Measurements from ENCODE around the gene AGO4. TPM values are rescaled to one million over a fixed set of nuclear protein-coding genes. Genes with fewer than 3 reads are reported as not detected.
"Not testable (repeated sequence)": the region's sequence is repeated elsewhere in the genome, so short reads cannot be mapped to it uniquely, and the experiment has no call there.

Gene AGO4
- total and polyA plus RNA-seq, 8 donors, result 3.2 to 10.7 (median 6.9) TPM

GRCh38 chr1:35885961-35886558 lies 78.2 kb downstream of the AGO4 start:
- Histone ChIP-seq H3K27me3 (no peaks in the 10 kb centered on the region), H3K9me3 (no peaks in the 10 kb centered on the region), H3K4me1 (peaks cover 6 to 8% (median 7%) of the 10 kb centered on the region in 3 donors), H3K36me3 (peaks cover 0 to 11% (median 3%) of the 10 kb centered on the region in 3 donors), H3K4me3 (no peak overlapping the region), H3K27ac (no peak overlapping the region)
- FAIRE-seq, result no peak
- DNase-seq, result no peak
- ATAC-seq, result no peak
- intact Hi-C loops (cut with DNase I), result no loop called here
- TF ChIP-seq, protein P1, sequence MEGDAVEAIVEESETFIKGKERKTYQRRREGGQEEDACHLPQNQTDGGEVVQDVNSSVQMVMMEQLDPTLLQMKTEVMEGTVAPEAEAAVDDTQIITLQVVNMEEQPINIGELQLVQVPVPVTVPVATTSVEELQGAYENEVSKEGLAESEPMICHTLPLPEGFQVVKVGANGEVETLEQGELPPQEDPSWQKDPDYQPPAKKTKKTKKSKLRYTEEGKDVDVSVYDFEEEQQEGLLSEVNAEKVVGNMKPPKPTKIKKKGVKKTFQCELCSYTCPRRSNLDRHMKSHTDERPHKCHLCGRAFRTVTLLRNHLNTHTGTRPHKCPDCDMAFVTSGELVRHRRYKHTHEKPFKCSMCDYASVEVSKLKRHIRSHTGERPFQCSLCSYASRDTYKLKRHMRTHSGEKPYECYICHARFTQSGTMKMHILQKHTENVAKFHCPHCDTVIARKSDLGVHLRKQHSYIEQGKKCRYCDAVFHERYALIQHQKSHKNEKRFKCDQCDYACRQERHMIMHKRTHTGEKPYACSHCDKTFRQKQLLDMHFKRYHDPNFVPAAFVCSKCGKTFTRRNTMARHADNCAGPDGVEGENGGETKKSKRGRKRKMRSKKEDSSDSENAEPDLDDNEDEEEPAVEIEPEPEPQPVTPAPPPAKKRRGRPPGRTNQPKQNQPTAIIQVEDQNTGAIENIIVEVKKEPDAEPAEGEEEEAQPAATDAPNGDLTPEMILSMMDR (IDR thresholded peaks at IDR 0.05), result no peak
- WGBS, 2 donors, result 64 to 67% methylated on average over 4 of the region's 4 CpGs

DNA sequence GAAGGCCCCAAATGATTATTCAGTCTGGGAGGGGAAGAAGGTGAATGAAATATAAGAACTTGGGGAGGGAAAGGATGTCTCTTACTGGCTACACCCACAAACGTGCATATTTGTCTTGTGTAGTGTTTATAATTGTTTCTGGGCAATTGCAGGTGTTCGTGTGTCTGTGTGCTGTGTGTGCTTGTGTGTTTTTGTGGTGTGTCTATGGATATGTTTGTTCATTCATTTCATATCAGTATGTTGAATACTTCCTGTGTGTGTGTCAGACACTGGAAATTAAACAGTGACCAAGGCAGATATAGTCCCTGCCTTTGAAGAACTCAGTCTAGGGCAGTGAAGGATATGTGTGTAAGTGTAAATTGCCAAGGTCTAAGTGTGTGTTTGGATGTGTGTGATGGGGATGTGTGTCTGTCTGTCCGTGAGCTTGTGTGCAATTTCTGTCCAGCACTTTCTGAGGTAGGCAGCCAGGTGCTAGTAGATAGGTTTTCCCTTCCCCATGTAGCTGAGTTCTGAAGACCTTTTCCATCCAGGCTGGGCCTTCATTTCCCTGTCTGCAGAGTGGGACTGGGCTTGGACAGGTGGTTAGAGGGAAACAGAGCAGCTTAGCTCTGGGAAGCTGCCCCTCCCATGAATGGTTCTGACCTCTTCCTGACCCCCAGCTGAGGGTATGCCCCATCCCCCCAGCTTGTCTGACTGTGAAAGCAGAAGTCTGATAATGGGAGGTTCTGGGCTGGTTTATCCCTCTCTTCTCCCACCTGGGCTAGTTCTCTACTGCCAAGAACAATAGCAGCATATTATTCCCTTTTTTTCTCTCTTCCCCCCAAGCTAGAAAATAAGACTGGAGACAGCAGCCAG lies 79.0 kb downstream of the AGO4 start:
- no peaks in the 10 kb centered on the region for H3K9me3 ChIP-seq
- no peak for DNase-seq
- intact Hi-C loops (cut with DNase I), result no loop called here
- no peak for ATAC-seq
- H3K36me3 ChIP-seq, result peaks cover 0 to 11% (median 3%) of the 10 kb centered on the region in 3 donors
- no peak overlapping the region for H3K27ac ChIP-seq
- no peak overlapping the region for H3K4me3 ChIP-seq
- 20 to 24% methylated on average over 3 of the region's 3 CpGs for WGBS, 2 donors
- TF ChIP-seq, protein P1 (IDR thresholded peaks at IDR 0.05), result no peak
- no peaks in the 10 kb centered on the region for H3K27me3 ChIP-seq
- no peak for FAIRE-seq
- H3K4me1 ChIP-seq, result peaks cover 6 to 8% (median 7%) of the 10 kb centered on the region in 3 donors

GRCh38 chr1:35887508-35887907 lies 79.7 kb downstream of the AGO4 start:
- TF ChIP-seq, protein P1 (IDR thresholded peaks at IDR 0.05), result no peak
- intact Hi-C loops (cut with DNase I), result no loop called here
- peaks cover 0 to 11% (median 3%) of the 10 kb centered on the region in 3 donors for H3K36me3 ChIP-seq
- no peak overlapping the region for H3K27ac ChIP-seq
- ATAC-seq, result no peak
- H3K9me3 ChIP-seq, result no peaks in the 10 kb centered on the region
- H3K4me3 ChIP-seq, result no peak overlapping the region
- peaks cover 6 to 8% (median 7%) of the 10 kb centered on the region in 3 donors for H3K4me1 ChIP-seq
- H3K27me3 ChIP-seq, result no peaks in the 10 kb centered on the region
- FAIRE-seq, result no peak
- no peak for DNase-seq
- WGBS, 2 donors, result 86 to 90% methylated on average over 2 of the region's 2 CpGs

DNA sequence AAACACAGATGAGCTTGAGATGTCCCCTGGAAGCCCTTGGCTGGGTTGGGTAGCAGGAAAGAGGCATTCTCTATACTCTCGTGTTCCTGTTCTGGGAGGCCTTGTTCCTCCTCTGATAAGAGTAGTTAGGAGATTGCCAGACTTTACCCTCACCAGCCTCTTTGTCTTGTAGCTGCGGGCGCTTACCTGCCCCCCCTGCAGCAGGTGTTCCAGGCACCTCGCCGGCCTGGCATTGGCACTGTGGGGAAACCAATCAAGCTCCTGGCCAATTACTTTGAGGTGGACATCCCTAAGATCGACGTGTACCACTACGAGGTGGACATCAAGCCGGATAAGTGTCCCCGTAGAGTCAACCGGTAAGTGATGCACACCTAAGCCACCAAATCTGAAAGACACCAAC lies 80.4 kb downstream of the AGO4 start:
- intact Hi-C loops (cut with DNase I), result no loop called here
- no peak overlapping the region for H3K27ac ChIP-seq
- DNase-seq (no peak), ATAC-seq (no peak), FAIRE-seq (no peak)
- H3K36me3 ChIP-seq, result peaks cover 0 to 11% (median 10%) of the 10 kb centered on the region in 3 donors
- TF ChIP-seq, protein P1 (IDR thresholded peaks at IDR 0.05), result no peak
- H3K27me3 ChIP-seq, result no peaks in the 10 kb centered on the region
- H3K4me1 ChIP-seq, result peaks cover 6 to 8% (median 7%) of the 10 kb centered on the region in 3 donors
- no peak overlapping the region for H3K4me3 ChIP-seq
- no peaks in the 10 kb centered on the region for H3K9me3 ChIP-seq
- WGBS, 2 donors, result 57 to 62% methylated on average over 11 of the region's 11 CpGs

DNA sequence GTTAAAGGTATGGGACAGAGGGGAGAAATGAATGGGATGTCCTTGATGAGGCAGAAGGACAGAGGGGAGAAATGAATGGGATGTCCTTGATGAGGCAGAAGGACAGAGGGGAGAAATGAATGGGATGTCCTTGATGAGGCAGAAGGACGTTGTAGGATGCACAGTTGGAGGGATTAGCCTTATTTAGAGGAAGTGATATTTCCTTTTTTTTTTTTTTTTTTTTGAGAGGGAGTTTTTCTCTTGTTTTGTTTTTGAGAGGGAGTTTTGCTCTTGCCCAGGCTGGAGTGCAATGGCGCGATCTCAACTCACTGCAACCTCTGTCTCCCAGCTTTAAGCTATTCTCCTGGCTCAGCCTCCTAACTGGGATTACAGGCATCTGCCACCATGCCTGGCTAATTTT lies 81.2 kb downstream of the AGO4 start:
- DNase-seq; H3K4me3 ChIP-seq; H3K27ac ChIP-seq; ATAC-seq; H3K9me3 ChIP-seq; H3K4me1 ChIP-seq; FAIRE-seq; H3K27me3 ChIP-seq; intact Hi-C loops (cut with DNase I): not testable (repeated sequence)
- WGBS, 2 donors, result 87 to 88% methylated on average over 3 of the region's 3 CpGs
- H3K36me3 ChIP-seq, result peaks cover 0 to 18% (median 15%) of the 10 kb centered on the region in 3 donors
